B cell (primary cell): ENCODE data around the gene SCARB1. TPM values are rescaled to one million over a fixed set of nuclear protein-coding genes. Genes with fewer than 3 reads are reported as not detected.

Experiments
- ATAC-seq: fragments of 200-7000 bp; cut with Tn5 transposase; one replicate; pipeline ENCODE4 v1.10.0; 2021; ENCODE audit warnings: low read depth, mild to moderate bottlenecking, moderate number of reproducible peaks, moderate library complexity
- CTCF ChIA-PET: fragments of 350-600 bp; sonication (Branson Sonifier 250); formaldehyde crosslinking; loops from one replicate; lab custom pipeline; 2021; ENCODE audit warnings: antibody characterized with exemption, inconsistent platforms; lab: Charles Lee
- POLR2A ChIA-PET: fragments of 350-600 bp; sonication (Branson Sonifier 250); formaldehyde crosslinking; loops from one replicate; lab custom pipeline; 2021; ENCODE audit warnings: antibody characterized with exemption; lab: Charles Lee
- DNase-seq: peaks from one replicate; pipeline ENCODE4 v3.0.0; 2013
- H2AFZ ChIP-seq: 2 replicates; pipeline ENCODE4 v1.6.1; 2012; ENCODE audit warnings: mild to moderate bottlenecking, low read depth, low read length; ENCODE audit not compliant: insufficient read depth, poor library complexity, severe bottlenecking
- H3K27ac ChIP-seq, 2 donors: 1 replicate in 1 of 2; 2 replicates in 1 of 2; pipeline ENCODE4 v1.5.1; 2012 to 2013; ENCODE audit warnings: low read length in 2 of 2, mild to moderate bottlenecking in 2 of 2, moderate library complexity in 1 of 2
- H3K27me3 ChIP-seq, 4 experiments: fragments of 200-600 bp in 1 of 4; sonication (generic) in 1 of 4; replicated peaks in 1 of 4; 1 replicate in 2 of 4; 2 replicates in 2 of 4; pipeline versions ENCODE4 v1.6.1 to v1.7.0; 2013 to 2016; ENCODE audit warnings: low read length in 3 of 4, mild to moderate bottlenecking in 2 of 4, mixed read lengths in 1 of 4, moderate library complexity in 1 of 4; ENCODE audit not compliant: insufficient read depth in 4 of 4, control insufficient read depth in 3 of 4; ENCODE audit errors: control extremely low read depth in 1 of 4
- H3K36me3 ChIP-seq, 2 experiments: replicated peaks in 1 of 2; 1 replicate in 1 of 2; 2 replicates in 1 of 2; pipeline versions ENCODE4 v1.6.1 to v1.7.1; 2013; ENCODE audit warnings: low read length in 1 of 2; ENCODE audit not compliant: insufficient read depth in 2 of 2, control insufficient read depth in 1 of 2; ENCODE audit errors: control extremely low read depth in 1 of 2, extremely low read depth in 1 of 2
- H3K4me1 ChIP-seq, 2 donors: fragments of 200-600 bp in 1 of 2; sonication (generic) in 1 of 2; 1 replicate in 1 of 2; 2 replicates in 1 of 2; pipeline versions ENCODE4 v1.5.1 to v1.6.1; 2013 to 2017; ENCODE audit warnings: low read length in 2 of 2; ENCODE audit not compliant: control insufficient read depth in 2 of 2, insufficient read depth in 2 of 2
- H3K4me2 ChIP-seq: replicated peaks from 2 replicates; pipeline ENCODE3; 2012; ENCODE audit warnings: mild to moderate bottlenecking, low read depth, low read length; ENCODE audit not compliant: poor library complexity, severe bottlenecking
- H3K4me3 ChIP-seq, 5 experiments: fragments of 200-600 bp in 1 of 5; sonication (generic) in 1 of 5; 1 replicate in 3 of 5; 2 replicates in 2 of 5; pipeline versions ENCODE4 v1.5.1 to v1.7.0; 2011 to 2016; ENCODE audit warnings: low read length in 4 of 5, mild to moderate bottlenecking in 4 of 5, low read depth in 2 of 5, control low read depth in 1 of 5, moderate library complexity in 1 of 5; ENCODE audit not compliant: insufficient read depth in 1 of 5; ENCODE audit errors: control extremely low read depth in 1 of 5, extremely low read depth in 1 of 5
- H3K79me2 ChIP-seq: fragments of 200-600 bp; sonication (generic); one replicate; pipeline ENCODE4 v1.6.0; 2016; ENCODE audit warnings: low read length; ENCODE audit not compliant: control insufficient read depth, insufficient read depth
- H3K9ac ChIP-seq: fragments of 200-600 bp; sonication (generic); 2 replicates; pipeline ENCODE4 v1.6.1; 2017; ENCODE audit warnings: mild to moderate bottlenecking, low read length, moderate library complexity
- H3K9me3 ChIP-seq, 3 donors: one replicate each; pipeline versions ENCODE4 v1.6.1 to v1.7.1; 2013; ENCODE audit warnings: low read length in 2 of 3; ENCODE audit not compliant: control insufficient read depth in 2 of 3, insufficient read depth in 1 of 3; ENCODE audit errors: control extremely low read depth in 1 of 3
- H4K20me1 ChIP-seq: 2 replicates; pipeline ENCODE4 v1.6.0; 2012; ENCODE audit warnings: mild to moderate bottlenecking, low read length; ENCODE audit not compliant: insufficient read depth, control insufficient read depth, poor library complexity, severe bottlenecking
- H3K27ac Mint-ChIP-seq: one replicate; pipeline ENCODE4 v1.8.0; 2021; ENCODE audit warnings: mixed read lengths
- H3K27me3 Mint-ChIP-seq: one replicate; pipeline ENCODE4 v1.8.0; 2021; ENCODE audit warnings: mixed read lengths
- H3K4me1 Mint-ChIP-seq: one replicate; pipeline ENCODE4 v1.8.0; 2021; ENCODE audit warnings: mixed read lengths
- H3K4me3 Mint-ChIP-seq: one replicate; pipeline ENCODE4 v1.8.0; 2021; ENCODE audit warnings: mixed read lengths
- H3K9me3 Mint-ChIP-seq: one replicate; pipeline ENCODE4 v1.8.0; 2022; ENCODE audit warnings: mixed read lengths; ENCODE audit not compliant: insufficient read depth
- CTCF ChIP-seq: fragments of 200-600 bp; IDR thresholded peaks from one replicate; pipeline ENCODE4 v1.8.0; 2022; ENCODE audit warnings: antibody characterized with exemption, mild to moderate bottlenecking
- EZH2 ChIP-seq: IDR thresholded peaks from 2 replicates; pipeline ENCODE4 v1.6.1; 2012; ENCODE audit warnings: borderline replicate concordance, low read depth, mild to moderate bottlenecking, moderate library complexity, low read length; ENCODE audit not compliant: insufficient read depth, poor library complexity, severe bottlenecking
- WGBS: methylation state at CpG from one replicate; pipeline ENCODE4 v1.1.5; 2013; ENCODE audit warnings: missing lambda C conversion rate; ENCODE audit not compliant: insufficient coverage; 5-methylcytosine and 5-hydroxymethylcytosine counted together
- intact Hi-C: fragments of 100-400 bp; cut with micrococcal nuclease; formaldehyde crosslinking; loops from one replicate; pipeline ENCODE4 v1.10.0; 2022
- polyA plus RNA-seq: library from polyadenylated mRNA; depleted of rRNA; stranded (reverse); fragments of >200 nt; gene quantifications from 2 replicates; pipeline ENCODE4 v1.2.3, GENCODE V29; 2012
- total RNA-seq, 2 donors: library from RNA; stranded (reverse); fragments of 120-200 nt in 1 of 2; gene quantifications; 1 replicate in 1 of 2; 2 replicates in 1 of 2; pipeline versions ENCODE4 v1.2.3 to v1.2.4, GENCODE V29; 2013 to 2022

Gene SCARB1
- total and polyA plus RNA-seq, 2 donors (not counting 1 experiment from before 2014, with no cell fraction given) = 26.8 to 30.7 TPM

DNA sequence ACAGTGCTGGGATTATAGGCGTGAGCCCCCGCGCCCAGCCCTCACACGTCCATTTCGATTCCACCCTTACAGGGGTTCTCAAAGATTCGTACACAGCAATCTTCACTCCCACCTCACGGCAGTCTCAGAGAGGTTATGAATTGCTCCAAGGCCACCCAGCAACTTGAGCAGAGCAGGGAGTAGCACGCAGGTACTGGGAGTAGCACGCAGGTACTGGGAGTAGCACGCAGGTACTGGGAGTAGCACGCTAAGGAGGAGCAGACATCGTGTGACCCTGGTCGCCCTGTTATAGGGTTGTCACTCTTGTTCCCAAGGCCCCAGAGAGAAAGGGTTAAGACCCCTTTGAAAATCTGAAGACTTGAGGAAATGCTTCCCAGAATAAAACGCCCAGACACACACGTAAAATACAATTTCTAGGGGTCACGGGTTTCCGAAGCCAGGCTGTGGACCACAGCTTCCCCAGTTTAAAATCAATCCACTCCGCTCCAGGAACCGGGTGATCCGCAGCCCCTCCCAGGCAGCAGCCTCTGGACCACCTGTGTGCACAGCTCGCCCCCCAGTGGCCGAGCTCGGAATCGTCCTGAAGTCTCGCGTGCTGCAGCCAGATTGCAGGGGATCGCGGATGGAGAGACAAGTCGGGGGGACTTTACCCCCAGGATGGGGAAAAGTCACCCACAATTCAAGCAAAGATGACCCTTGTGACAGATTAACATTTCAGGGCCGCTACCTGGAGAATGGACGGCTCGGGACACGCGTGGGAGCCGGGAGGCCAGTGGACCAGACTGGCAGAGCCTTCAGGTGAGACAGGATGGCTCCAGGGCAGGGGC, 92.0 kb downstream of the SCARB1 start:
- intact Hi-C loops = loop anchor here (1.0 to 5.0 kb wide), 4 partner anchors 136 to 864 kb away; no protein-coding TSS in a partner anchor
- peak; percentile 83 for DNase-seq
- peak; percentile 49 for ATAC-seq
- peaks cover 0 to 8% (median 0%) of the 10 kb centered on the region in 3 donors for H3K9me3 ChIP-seq
- Mint-ChIP-seq H3K4me3 (peak overlapping the region; percentile 52), H3K27ac (peak overlapping the region; percentile 27), H3K9me3 (no peaks in the 10 kb centered on the region), H3K27me3 (peaks cover 16% of the 10 kb centered on the region), H3K4me1 (peaks cover 29% of the 10 kb centered on the region)
- POLR2A ChIA-PET = no interaction called here
- H3K4me3 ChIP-seq = no peak overlapping the region
- no peaks in the 10 kb centered on the region for H3K79me2 ChIP-seq
- no peaks in the 10 kb centered on the region for H3K36me3 ChIP-seq
- no peak overlapping the region for H3K9ac ChIP-seq
- peaks cover 23 to 31% of the 10 kb centered on the region in 2 donors for H3K4me1 ChIP-seq
- CTCF ChIA-PET = interaction anchor here (0.6 to 10.1 kb wide), 19 partner anchors 10 to 739 kb away, joined by 3 to 160 read pairs (median 3); no protein-coding TSS in a partner anchor
- TF ChIP-seq EZH2 = no peak
- peak; percentile 99 for TF ChIP-seq CTCF
- no peaks in the 10 kb centered on the region for H4K20me1 ChIP-seq
- H3K4me2 ChIP-seq = peak overlapping the region; percentile 24
- peak overlapping the region; percentile 31 for H2AFZ ChIP-seq
- peaks cover 0 to 11% (median 4%) of the 10 kb centered on the region in 4 experiments for H3K27me3 ChIP-seq
- H3K27ac ChIP-seq = no peak overlapping the region
- 28% methylated on average over 34 of the region's 35 CpGs for WGBS

DNA sequence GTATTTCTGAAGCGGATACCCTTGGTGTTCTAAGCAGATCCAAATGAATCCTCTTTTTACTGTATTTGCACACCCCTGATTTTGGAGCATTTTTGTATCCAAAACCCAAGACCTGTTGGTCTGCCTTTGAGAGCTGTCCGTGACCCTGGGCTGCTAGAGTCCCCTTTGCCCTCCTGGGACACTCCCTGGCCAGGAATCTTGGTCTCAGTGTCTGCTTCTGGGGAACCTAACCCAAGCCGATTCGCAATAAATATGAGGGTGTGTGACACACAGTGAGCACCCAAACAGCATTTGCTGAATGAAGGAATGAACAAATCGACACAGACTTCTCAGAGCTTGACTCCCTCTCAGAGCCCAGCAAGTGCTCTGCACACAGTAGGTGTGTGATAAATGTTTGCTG, 92.9 kb downstream of the SCARB1 start:
- Mint-ChIP-seq H3K4me1 (peaks cover 28% of the 10 kb centered on the region), H3K27me3 (peaks cover 16% of the 10 kb centered on the region), H3K9me3 (no peaks in the 10 kb centered on the region), H3K27ac (no peak overlapping the region), H3K4me3 (no peak overlapping the region)
- CTCF ChIA-PET = interaction anchor here (0.9 to 10.1 kb wide), 11 partner anchors 9 to 738 kb away, joined by 3 to 160 read pairs (median 6); no protein-coding TSS in a partner anchor
- Histone ChIP-seq H3K9me3 (peaks cover 0 to 9% (median under 1%) of the 10 kb centered on the region in 3 donors), H2AFZ (no peak overlapping the region), H3K9ac (no peak overlapping the region), H3K27ac (no peak overlapping the region), H3K4me3 (no peak overlapping the region), H3K4me2 (no peak overlapping the region), H4K20me1 (no peaks in the 10 kb centered on the region), H3K36me3 (no peaks in the 10 kb centered on the region), H3K27me3 (peaks cover 0 to 11% (median 4%) of the 10 kb centered on the region in 4 experiments), H3K4me1 (peaks cover 23 to 31% of the 10 kb centered on the region in 2 donors), H3K79me2 (no peaks in the 10 kb centered on the region)
- TF ChIP-seq CTCF (no peak), EZH2 (no peak)
- 98% methylated on average over 4 of the region's 5 CpGs for WGBS
- intact Hi-C loops = loop anchor here (5.0 kb wide), 3 partner anchors 137 to 863 kb away; no protein-coding TSS in a partner anchor
- ATAC-seq (no peak), DNase-seq (no peak)
- POLR2A ChIA-PET = no interaction called here
